ENCODE measurements around the gene CCDC82. TPM values are rescaled to one million over a fixed set of nuclear protein-coding genes. Genes with fewer than 3 reads are reported as not detected.

CCDC82 gene
- polyA plus RNA-seq, 2 of the 4 experiments (the other 2 are of a cell fraction), result 17.6 to 27.6 TPM

GRCh38 chr11:96400697-96401096, 11.0 kb upstream of the CCDC82 start:
- Histone ChIP-seq H3K4me1 (no peaks in the 10 kb centered on the region), H3K9me3 (no peaks in the 10 kb centered on the region), H3K4me3 (no peak overlapping the region), H3K4me2 (no peak overlapping the region), H3K27ac (no peak overlapping the region)
- FAIRE-seq (no peak), ATAC-seq (no peak), DNase-seq (ENCODE audit: low read depth in 1 of 2, low spot score in 1 of 2) (no peak)
- ChIA-PET CTCF (interaction anchor here (0.7 to 1.3 kb wide), 2 partner anchors 346 to 1357 kb away, joined by 3 read pairs; no protein-coding TSS in a partner anchor), POLR2A (no interaction called here)
- WGBS (ENCODE audit: missing lambda C conversion rate), result 28% methylated on average over 1 of the region's 1 CpG
- TF ChIP-seq EP300 (IDR thresholded peaks at IDR 0.05), result no peak
- TF ChIP-seq ZFP36 (IDR thresholded peaks at IDR 0.05; ENCODE audit: borderline replicate concordance, partially characterized antibody), result no peak
- TF ChIP-seq HOXB5 (CRISPR knock-in tag; IDR thresholded peaks at IDR 0.05), result no peak
- TF ChIP-seq FOSL2 (IDR thresholded peaks at IDR 0.05), result no peak
- no peak for TF ChIP-seq FOSL2 (CRISPR knock-in tag; IDR thresholded peaks at IDR 0.05)
- TF ChIP-seq SREBF2 (IDR thresholded peaks at IDR 0.05), result no peak
- no peak for TF ChIP-seq JUN (IDR thresholded peaks at IDR 0.05)
- TF ChIP-seq FOSB (CRISPR knock-in tag; IDR thresholded peaks at IDR 0.05), result no peak
- no peak for TF ChIP-seq BCL3 (IDR thresholded peaks at IDR 0.05)
- TF ChIP-seq HMGXB4 (CRISPR knock-in tag; IDR thresholded peaks at IDR 0.05; ENCODE audit: borderline replicate concordance), result no peak
- no peak for TF ChIP-seq FOXS1 (CRISPR knock-in tag; IDR thresholded peaks at IDR 0.05)
- no peak for TF ChIP-seq E2F6 (IDR thresholded peaks at IDR 0.05; ENCODE audit: borderline replicate concordance, low read depth)
- TF ChIP-seq CTCF (IDR thresholded peaks at IDR 0.05), result no peak

GRCh38 chr11:96397863-96398262, 8.2 kb upstream of the CCDC82 start:
- 86% methylated on average over 3 of the region's 3 CpGs for WGBS (ENCODE audit: missing lambda C conversion rate)
- Histone ChIP-seq H3K4me3 (no peak overlapping the region), H3K4me2 (no peak overlapping the region), H3K9me3 (no peaks in the 10 kb centered on the region), H3K4me1 (no peaks in the 10 kb centered on the region), H3K27ac (no peak overlapping the region)
- FAIRE-seq, result no peak
- ChIA-PET POLR2A (no interaction called here), CTCF (interaction anchor here (1.3 kb wide), 1 partner anchor 562 kb away, joined by 5 read pairs; no protein-coding TSS in a partner anchor)
- DNase-seq (ENCODE audit: low read depth in 1 of 2, low spot score in 1 of 2), result no peak
- TF ChIP-seq EHF (CRISPR knock-in tag; IDR thresholded peaks at IDR 0.05) (no peak), HEYL (CRISPR knock-in tag; IDR thresholded peaks at IDR 0.05) (no peak), E2F6 (IDR thresholded peaks at IDR 0.05; ENCODE audit: borderline replicate concordance, low read depth) (no peak), HMGXB4 (CRISPR knock-in tag; IDR thresholded peaks at IDR 0.05; ENCODE audit: borderline replicate concordance) (no peak), BHLHE40 (IDR thresholded peaks at IDR 0.05; ENCODE audit: low read depth, low read length) (no peak), ZSCAN20 (CRISPR knock-in tag; IDR thresholded peaks at IDR 0.05) (no peak), SMC3 (IDR thresholded peaks at IDR 0.05) (no peak), JUN (IDR thresholded peaks at IDR 0.05) (no peak), NFE2L2 (conservative IDR thresholded peaks at IDR 0.05; ENCODE audit: low read length) (no peak), PBX3 (IDR thresholded peaks at IDR 0.05) (no peak), HOXB13 (CRISPR knock-in tag; IDR thresholded peaks at IDR 0.05; ENCODE audit: low read depth) (no peak), FOSL2 (IDR thresholded peaks at IDR 0.05) (no peak), FOSL2 (CRISPR knock-in tag; IDR thresholded peaks at IDR 0.05) (no peak), POLR2AphosphoS2 (conservative IDR thresholded peaks at IDR 0.05; ENCODE audit: low read length) (no peak)
- ATAC-seq, result no peak

Data from A549 (cell line).